HG03108 (cell line): ENCODE results near the gene GEN1.
"Not testable (repeated sequence)": the region's sequence is repeated elsewhere in the genome, so short reads cannot be mapped to it uniquely, and the experiment has no call there.

Source experiments
- ATAC-seq: cut with Tn5 transposase; IDR thresholded peaks from one replicate; pipeline ENCODE4 v1.9.1; 2021; ENCODE audit warnings: moderate library complexity; ENCODE audit not compliant: unreplicated experiment

The GEN1 gene

GRCh38 chr2:17821535-17822444 lies 67.9 kb downstream of the GEN1 start:
- ATAC-seq = peak; percentile 37

- ATAC-seq = peak; percentile 48
Observed at GRCh38 chr2:17822445-17823117, 68.6 kb downstream of the GEN1 start.

- not testable (repeated sequence) for ATAC-seq
Observed at GRCh38 chr2:17823646-17824045, 69.7 kb downstream of the GEN1 start.

GRCh38 chr2:17827316-17827715 lies 73.4 kb downstream of the GEN1 start:
- ATAC-seq = no peak

DNA sequence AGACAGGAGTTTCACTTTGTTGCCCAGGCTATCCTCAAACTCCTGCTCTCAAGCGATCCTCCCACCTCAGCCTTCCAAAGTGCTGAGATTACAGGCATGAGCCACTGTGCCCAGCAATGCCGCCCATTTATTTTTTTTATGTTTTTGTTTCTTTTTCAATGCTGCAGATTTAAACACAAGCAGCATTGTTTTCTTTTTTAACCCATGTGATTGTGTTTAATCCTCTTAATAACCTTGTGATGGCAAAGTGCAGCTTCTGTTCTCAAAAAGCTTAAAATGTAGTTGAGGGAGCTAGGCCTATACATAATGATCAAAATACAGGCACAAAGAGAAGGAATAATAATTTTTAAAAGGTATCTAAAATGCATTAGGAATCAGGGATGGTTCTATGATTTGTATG lies 73.8 kb downstream of the GEN1 start:
- no peak for ATAC-seq

DNA sequence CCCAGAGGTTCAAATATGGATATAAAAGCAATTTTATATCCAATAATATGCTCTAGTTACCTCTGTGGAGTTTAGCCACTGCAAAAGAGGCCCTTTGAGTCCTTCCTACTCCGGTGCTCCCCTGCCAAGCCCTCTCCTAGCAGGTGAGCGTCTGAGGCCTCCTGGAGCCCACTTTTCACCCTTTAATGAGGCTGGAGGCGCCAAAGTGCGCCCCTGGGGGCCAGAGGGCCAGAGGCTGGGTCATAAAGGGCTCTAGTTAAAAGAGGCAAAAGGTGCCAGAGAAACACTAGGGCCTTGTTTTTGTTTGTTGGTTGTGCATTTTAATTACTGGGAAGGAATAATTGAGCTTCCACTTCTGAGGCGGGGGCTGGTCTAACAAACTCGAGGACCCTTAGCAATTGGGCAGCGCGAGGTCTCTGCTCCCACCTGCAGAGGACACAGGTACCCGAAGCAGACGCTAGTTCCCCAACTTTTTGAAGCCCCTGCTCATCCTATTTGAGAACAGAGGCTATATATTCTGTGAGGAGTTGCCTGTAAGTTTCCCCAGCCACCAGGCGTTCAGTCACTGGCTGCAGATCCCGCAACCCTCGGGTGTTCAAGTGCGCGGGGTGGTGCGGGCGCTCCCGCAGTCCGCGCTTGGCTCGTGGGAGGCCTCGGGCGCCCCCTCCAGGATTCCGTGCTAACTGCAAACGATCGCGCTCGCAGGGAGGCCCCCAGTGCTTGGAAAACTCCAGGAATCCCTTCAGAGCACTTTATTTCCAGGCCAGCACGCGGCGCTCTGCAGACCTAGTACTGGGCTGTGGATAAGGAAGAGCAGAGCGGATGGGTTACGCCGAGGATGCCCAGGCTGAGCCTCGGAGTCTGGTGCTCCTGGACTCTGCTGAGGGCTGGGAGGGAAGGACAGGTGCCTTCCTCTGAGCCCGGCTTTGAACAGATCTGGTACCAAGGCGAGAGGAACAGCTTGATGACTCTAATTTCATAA lies 76.4 kb downstream of the GEN1 start:
- peak; percentile 77 for ATAC-seq

DNA sequence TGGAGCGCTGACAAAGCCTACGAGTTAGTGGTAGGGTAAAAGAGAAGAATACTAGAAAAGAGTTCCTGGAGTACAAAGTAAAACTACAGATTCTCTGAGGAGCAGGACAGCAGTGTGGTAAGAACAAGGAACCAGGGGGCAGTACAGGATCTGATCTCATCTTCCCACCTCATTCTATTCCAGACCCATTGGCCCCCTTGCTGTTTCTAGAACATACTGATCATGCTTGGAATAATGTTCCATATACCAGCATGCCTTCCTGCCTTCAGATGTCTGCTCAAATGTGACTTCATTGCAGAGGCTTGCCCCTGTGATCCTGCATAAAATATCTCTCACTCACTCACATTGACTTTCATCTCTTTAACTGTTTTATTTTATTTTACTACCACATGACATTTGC lies 81.6 kb downstream of the GEN1 start:
- ATAC-seq = no peak
